ENCODE results near the gene COMMD8.

GRCh38 chr4:47465004-47465403, 1.5 kb upstream of the COMMD8 start:
- TF ChIP-seq CTCF (conservative IDR thresholded peaks at IDR 0.05) (no peak), EZH2 (IDR thresholded peaks at IDR 0.05; ENCODE audit: low read depth) (no peak)
